Measurements from ENCODE around the gene CCDC186. TPM values are rescaled to one million over a fixed set of nuclear protein-coding genes. Genes with fewer than 3 reads are reported as not detected.

The CCDC186 gene
- total RNA-seq, 5 donors from 2014 or later (not counting 1 experiment from before 2014, with no cell fraction given): 25.2 to 46.7 (median 27.0) TPM

DNA sequence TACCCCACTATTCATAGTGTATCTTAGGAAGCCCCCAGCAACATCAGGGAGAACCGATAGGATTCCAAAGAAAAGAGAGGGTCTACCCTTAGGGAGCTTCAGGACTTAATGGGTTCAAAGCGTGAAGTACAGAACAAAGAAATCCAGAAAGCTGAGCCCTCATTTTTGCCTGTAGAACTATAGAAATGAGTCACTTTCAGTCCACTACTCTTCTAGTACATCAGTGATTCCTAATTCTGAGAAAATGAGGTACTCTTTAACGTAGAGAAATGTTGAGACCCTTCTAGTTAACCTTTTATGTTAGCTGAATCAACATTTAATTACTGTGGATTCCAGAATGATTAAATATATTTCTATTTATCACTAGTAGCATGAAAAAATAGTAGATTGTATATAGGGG is 6.9 kb upstream of the CCDC186 start:
- WGBS (ENCODE audit: insufficient coverage): no CpG with 5 or more reads among the region's 3 CpGs
- POLR2A ChIA-PET: no interaction called here
- no peak for DNase-seq
- H3K4me1 Mint-ChIP-seq: peaks cover 0 to 5% (median 4%) of the 10 kb centered on the region in 3 donors
- H3K27ac Mint-ChIP-seq: no peak overlapping the region
- H3K4me3 Mint-ChIP-seq: no peak overlapping the region
- H3K36me3 Mint-ChIP-seq: no peaks in the 10 kb centered on the region
- CTCF ChIA-PET: interaction anchor here in 1 of 2 donors (0.8 kb wide), 1 partner anchor 25 kb away, joined by 3 read pairs; no protein-coding TSS in a partner anchor
- H3K4me3 ChIP-seq (ENCODE audit: control insufficient read depth in 1 of 2, extremely low read depth in 1 of 2, low read length in 1 of 2): no peak overlapping the region
- no peaks in the 10 kb centered on the region for H3K4me1 ChIP-seq (ENCODE audit: control insufficient read depth in 1 of 2, extremely low read depth in 1 of 2, insufficient read depth in 2 of 2, low read length in 2 of 2)
- peaks cover 0 to 2% of the 10 kb centered on the region in 2 donors for H3K27me3 Mint-ChIP-seq
- no peaks in the 10 kb centered on the region for H3K36me3 ChIP-seq (ENCODE audit: control insufficient read depth in 2 of 2, extremely low read depth in 1 of 2, insufficient read depth in 1 of 2, low read length in 1 of 2)
- no peak for ATAC-seq (replicated peaks in 1 of 4)
- H3K9me3 Mint-ChIP-seq: no peaks in the 10 kb centered on the region
- no peaks in the 10 kb centered on the region for H3K9me3 ChIP-seq
- H3K27me3 ChIP-seq (replicated peaks in 1 of 2; ENCODE audit: control insufficient read depth in 2 of 2, extremely low read depth in 1 of 2, insufficient read depth in 2 of 2, low read length in 1 of 2): no peaks in the 10 kb centered on the region
- H3K27ac ChIP-seq (ENCODE audit: low read length): no peak overlapping the region

DNA sequence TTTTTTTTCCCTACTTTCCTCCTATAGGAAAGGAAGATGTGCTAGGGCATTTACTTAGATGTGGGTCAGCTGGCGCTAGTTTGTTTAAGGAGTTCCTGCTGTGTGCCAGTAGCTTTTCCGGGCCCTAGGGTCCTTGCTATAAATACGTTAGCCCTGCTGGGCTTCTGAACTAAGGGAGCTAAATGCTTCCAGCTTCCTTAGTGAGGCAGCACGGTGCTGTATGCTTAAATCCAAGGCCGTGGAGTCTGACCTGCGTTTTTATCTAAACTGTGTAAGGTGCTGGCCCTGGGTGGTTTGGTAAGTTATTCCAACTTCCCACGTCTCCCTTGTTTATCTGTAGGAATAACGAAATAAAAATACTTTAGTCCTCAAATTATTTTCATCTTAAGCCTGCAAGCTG is 5.7 kb upstream of the CCDC186 start:
- no peak for DNase-seq
- H3K27ac Mint-ChIP-seq: no peak overlapping the region
- no peak overlapping the region for H3K4me3 ChIP-seq (ENCODE audit: control insufficient read depth in 1 of 2, extremely low read depth in 1 of 2, low read length in 1 of 2)
- ChIA-PET CTCF (no interaction called here), POLR2A (no interaction called here)
- H3K27me3 ChIP-seq (replicated peaks in 1 of 2; ENCODE audit: control insufficient read depth in 2 of 2, extremely low read depth in 1 of 2, insufficient read depth in 2 of 2, low read length in 1 of 2): no peaks in the 10 kb centered on the region
- ATAC-seq (replicated peaks in 1 of 4): no peak
- H3K36me3 ChIP-seq (ENCODE audit: control insufficient read depth in 2 of 2, extremely low read depth in 1 of 2, insufficient read depth in 1 of 2, low read length in 1 of 2): no peaks in the 10 kb centered on the region
- no peaks in the 10 kb centered on the region for H3K27me3 Mint-ChIP-seq
- H3K36me3 Mint-ChIP-seq: no peaks in the 10 kb centered on the region
- peaks cover 5 to 14% (median 13%) of the 10 kb centered on the region in 3 donors for H3K4me1 Mint-ChIP-seq
- no peak overlapping the region for H3K27ac ChIP-seq (ENCODE audit: low read length)
- H3K4me3 Mint-ChIP-seq: no peak overlapping the region
- WGBS (ENCODE audit: insufficient coverage): 86% methylated on average over 3 of the region's 8 CpGs
- H3K9me3 Mint-ChIP-seq: no peaks in the 10 kb centered on the region
- H3K9me3 ChIP-seq: no peaks in the 10 kb centered on the region
- H3K4me1 ChIP-seq (ENCODE audit: control insufficient read depth in 1 of 2, extremely low read depth in 1 of 2, insufficient read depth in 2 of 2, low read length in 2 of 2): peaks cover 0 to 2% of the 10 kb centered on the region in 2 experiments

DNA sequence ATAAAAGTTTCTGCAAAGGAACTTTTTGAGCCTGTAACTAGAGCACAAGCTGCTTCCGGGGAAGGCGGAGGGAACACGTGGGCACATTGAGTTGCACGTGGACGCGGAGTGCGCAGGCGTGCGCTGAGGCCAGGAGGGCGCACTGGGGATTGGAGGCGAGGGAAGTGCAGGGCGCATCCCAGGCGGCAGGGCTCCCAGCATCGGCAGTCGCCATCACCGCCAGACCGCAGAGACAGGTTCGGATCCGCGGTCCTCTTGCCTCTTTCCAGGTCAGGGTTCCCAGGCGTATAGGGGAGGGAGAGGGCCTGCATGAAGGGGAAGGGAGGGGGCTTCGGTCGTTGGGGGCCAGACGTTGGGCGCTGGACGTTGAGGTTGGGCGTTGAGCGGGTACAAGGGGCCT is 5.1 kb upstream of the CCDC186 start, which contains the start of gene TDRD1:
Gene TDRD1, plus strand, starts transcription at position 206 of the 400 bp plus-strand sequence. CDS start 8,479 bp downstream, outside the sequence.
- H3K4me1 ChIP-seq (ENCODE audit: control insufficient read depth in 1 of 2, extremely low read depth in 1 of 2, insufficient read depth in 2 of 2, low read length in 2 of 2): peaks cover 0 to 5% of the 10 kb centered on the region in 2 experiments
- no peak within 1 kb of the TSS for H3K4me3 ChIP-seq (ENCODE audit: control insufficient read depth in 1 of 2, extremely low read depth in 1 of 2, low read length in 1 of 2)
- H3K27ac ChIP-seq (ENCODE audit: low read length): no peak within 1 kb of the TSS
- no peaks in the 10 kb centered on the region for H3K27me3 ChIP-seq (replicated peaks in 1 of 2; ENCODE audit: control insufficient read depth in 2 of 2, extremely low read depth in 1 of 2, insufficient read depth in 2 of 2, low read length in 1 of 2)
- no peaks in the 10 kb centered on the region for H3K9me3 ChIP-seq
- ChIA-PET POLR2A (no interaction called here), CTCF (interaction anchor here in 1 of 2 donors (0.6 to 0.7 kb wide), 2 partner anchors 11 to 763 kb away, joined by 3 to 8 read pairs; no protein-coding TSS in a partner anchor)
- DNase-seq: peak in 1 of 35 experiments; percentile 6
- Mint-ChIP-seq H3K9me3 (no peaks in the 10 kb centered on the region), H3K4me1 (peaks cover 9 to 17% (median 15%) of the 10 kb centered on the region in 3 donors), H3K36me3 (no peaks in the 10 kb centered on the region), H3K27me3 (no peaks in the 10 kb centered on the region), H3K27ac (no peak within 1 kb of the TSS), H3K4me3 (peak within 1 kb of the TSS in 1 of 3 donors; percentile 22)
- 90% methylated on average over 20 of the region's 28 CpGs for WGBS (ENCODE audit: insufficient coverage)
- no peaks in the 10 kb centered on the region for H3K36me3 ChIP-seq (ENCODE audit: control insufficient read depth in 2 of 2, extremely low read depth in 1 of 2, insufficient read depth in 1 of 2, low read length in 1 of 2)
- ATAC-seq (replicated peaks in 1 of 4): no peak

DNA sequence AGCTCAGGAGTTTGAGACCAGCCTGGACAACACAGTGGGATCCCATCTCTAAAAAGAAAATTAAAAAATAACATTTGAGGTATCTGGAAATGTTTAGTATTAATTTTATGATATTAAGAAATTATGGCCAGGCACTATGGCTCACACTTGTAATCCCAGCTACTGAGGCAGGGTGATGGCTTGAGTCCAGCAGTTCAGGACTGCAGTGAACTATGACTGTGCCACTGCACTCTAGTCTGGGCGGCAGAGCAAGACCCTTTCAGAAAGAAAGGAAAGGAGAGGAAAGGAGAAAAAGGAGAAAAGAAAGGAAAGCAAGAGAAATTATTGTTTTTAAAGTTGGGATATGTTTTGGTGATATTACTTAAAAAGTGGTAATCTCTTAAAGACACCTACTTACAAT is 2.5 kb upstream of the CCDC186 start:
- Mint-ChIP-seq H3K27ac (no peak overlapping the region), H3K4me1 (peaks cover 27 to 37% (median 32%) of the 10 kb centered on the region in 3 donors), H3K36me3 (no peaks in the 10 kb centered on the region), H3K9me3 (no peaks in the 10 kb centered on the region), H3K27me3 (no peaks in the 10 kb centered on the region), H3K4me3 (no peak overlapping the region)
- Histone ChIP-seq H3K36me3 (ENCODE audit: control insufficient read depth in 2 of 2, extremely low read depth in 1 of 2, insufficient read depth in 1 of 2, low read length in 1 of 2) (no peaks in the 10 kb centered on the region), H3K27me3 (replicated peaks in 1 of 2; ENCODE audit: control insufficient read depth in 2 of 2, extremely low read depth in 1 of 2, insufficient read depth in 2 of 2, low read length in 1 of 2) (no peaks in the 10 kb centered on the region), H3K4me3 (ENCODE audit: control insufficient read depth in 1 of 2, extremely low read depth in 1 of 2, low read length in 1 of 2) (no peak overlapping the region), H3K4me1 (ENCODE audit: control insufficient read depth in 1 of 2, extremely low read depth in 1 of 2, insufficient read depth in 2 of 2, low read length in 2 of 2) (peaks cover 0 to 20% of the 10 kb centered on the region in 2 experiments), H3K27ac (ENCODE audit: low read length) (no peak overlapping the region), H3K9me3 (no peaks in the 10 kb centered on the region)
- WGBS (ENCODE audit: insufficient coverage): no CpG with 5 or more reads among the region's 1 CpG
- DNase-seq: no peak
- POLR2A ChIA-PET: no interaction called here
- no peak for ATAC-seq (replicated peaks in 1 of 4)
- CTCF ChIA-PET: interaction anchor here in 1 of 2 donors (0.7 kb wide), 1 partner anchor 42 kb away, joined by 3 read pairs; no protein-coding TSS in a partner anchor

DNA sequence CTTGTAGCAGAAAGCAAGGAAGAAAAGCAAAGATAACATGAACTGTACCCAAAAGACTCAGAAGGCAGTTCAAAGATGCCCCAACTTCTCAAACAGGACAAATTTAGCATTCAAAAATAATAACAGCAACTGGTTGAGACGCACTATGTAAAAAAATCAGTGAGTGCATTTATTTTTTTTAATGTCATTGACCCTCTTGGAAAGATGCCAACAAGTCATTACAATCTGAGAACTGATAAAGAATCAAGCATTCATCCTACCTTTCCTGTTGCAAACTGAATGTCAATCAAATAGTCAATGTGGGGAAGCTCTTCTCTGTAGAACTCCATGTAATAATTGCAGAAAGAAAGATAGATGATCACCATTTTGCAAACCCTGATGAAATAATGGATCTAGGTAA is 1.7 kb upstream of the CCDC186 start:
- WGBS (ENCODE audit: insufficient coverage): no CpG with 5 or more reads among the region's 1 CpG
- DNase-seq (no peak), ATAC-seq (replicated peaks in 1 of 4) (no peak)
- Histone ChIP-seq H3K4me3 (ENCODE audit: control insufficient read depth in 1 of 2, extremely low read depth in 1 of 2, low read length in 1 of 2) (no peak overlapping the region), H3K27ac (ENCODE audit: low read length) (no peak overlapping the region), H3K4me1 (ENCODE audit: control insufficient read depth in 1 of 2, extremely low read depth in 1 of 2, insufficient read depth in 2 of 2, low read length in 2 of 2) (peaks cover 0 to 20% of the 10 kb centered on the region in 2 experiments), H3K36me3 (ENCODE audit: control insufficient read depth in 2 of 2, extremely low read depth in 1 of 2, insufficient read depth in 1 of 2, low read length in 1 of 2) (no peaks in the 10 kb centered on the region), H3K27me3 (replicated peaks in 1 of 2; ENCODE audit: control insufficient read depth in 2 of 2, extremely low read depth in 1 of 2, insufficient read depth in 2 of 2, low read length in 1 of 2) (no peaks in the 10 kb centered on the region), H3K9me3 (no peaks in the 10 kb centered on the region)
- H3K4me1 Mint-ChIP-seq: peaks cover 31 to 43% (median 38%) of the 10 kb centered on the region in 3 donors
- H3K9me3 Mint-ChIP-seq: no peaks in the 10 kb centered on the region
- ChIA-PET POLR2A (no interaction called here), CTCF (interaction anchor here in 1 of 2 donors (1.3 kb wide), 1 partner anchor 69 kb away, joined by 3 read pairs; no protein-coding TSS in a partner anchor)
- H3K36me3 Mint-ChIP-seq: peaks cover 4% of the 10 kb centered on the region
- no peaks in the 10 kb centered on the region for H3K27me3 Mint-ChIP-seq
- no peak overlapping the region for H3K27ac Mint-ChIP-seq
- H3K4me3 Mint-ChIP-seq: peak overlapping the region; percentile 4 to 99 (median 59)

DNA sequence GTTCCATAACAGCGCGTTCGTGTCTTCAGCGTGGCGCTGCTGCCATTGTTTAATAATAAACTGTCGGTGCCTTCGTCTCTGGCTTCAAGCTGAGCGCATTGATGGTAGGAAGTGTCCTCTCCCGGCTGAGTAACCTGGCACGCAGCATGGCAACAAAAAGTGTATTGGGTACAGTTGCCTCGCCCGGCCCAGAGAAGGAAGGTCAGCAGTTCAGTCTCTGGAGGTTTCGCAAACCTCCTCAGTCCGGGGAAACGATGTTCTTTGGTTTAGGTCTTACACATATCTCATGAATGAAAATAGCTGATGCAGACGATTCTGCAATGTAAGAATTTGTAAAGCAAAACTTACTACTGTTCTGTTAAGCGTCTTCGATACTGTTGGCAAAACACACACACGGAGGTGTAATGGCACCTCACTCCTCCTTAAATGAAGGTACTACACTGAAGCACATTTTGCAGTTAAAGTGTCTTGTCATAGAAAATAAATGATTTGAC is 739 bp upstream of the CCDC186 start:
- Mint-ChIP-seq H3K36me3 (peaks cover 6% of the 10 kb centered on the region), H3K9me3 (no peaks in the 10 kb centered on the region), H3K27me3 (no peaks in the 10 kb centered on the region), H3K4me1 (peaks cover 32 to 46% (median 42%) of the 10 kb centered on the region in 3 donors), H3K27ac (peak overlapping the region; percentile 89 to 90), H3K4me3 (peak overlapping the region; percentile 99)
- WGBS (ENCODE audit: insufficient coverage): 0% methylated on average over 4 of the region's 19 CpGs
- H3K27me3 ChIP-seq (replicated peaks in 1 of 2; ENCODE audit: control insufficient read depth in 2 of 2, extremely low read depth in 1 of 2, insufficient read depth in 2 of 2, low read length in 1 of 2): no peaks in the 10 kb centered on the region
- CTCF ChIA-PET: interaction anchor here (1.2 to 1.6 kb wide), 4 partner anchors 10 to 367 kb away, joined by 3 to 6 read pairs (median 3); no protein-coding TSS in a partner anchor
- peak overlapping the region; percentile 43 for H3K27ac ChIP-seq (ENCODE audit: low read length)
- DNase-seq (no peak), ATAC-seq (replicated peaks in 1 of 4) (no peak)
- POLR2A ChIA-PET: interaction anchor here in 1 of 2 donors (0.5 to 0.7 kb wide), 3 partner anchors 276 to 1734 kb away, joined by 3 to 5 read pairs (median 5); no protein-coding TSS in a partner anchor
- peak overlapping the region; percentile 82 to 91 for H3K4me3 ChIP-seq (ENCODE audit: control insufficient read depth in 1 of 2, extremely low read depth in 1 of 2, low read length in 1 of 2)
- no peaks in the 10 kb centered on the region for H3K9me3 ChIP-seq
- peaks cover 0 to 20% of the 10 kb centered on the region in 2 experiments for H3K4me1 ChIP-seq (ENCODE audit: control insufficient read depth in 1 of 2, extremely low read depth in 1 of 2, insufficient read depth in 2 of 2, low read length in 2 of 2)
- H3K36me3 ChIP-seq (ENCODE audit: control insufficient read depth in 2 of 2, extremely low read depth in 1 of 2, insufficient read depth in 1 of 2, low read length in 1 of 2): no peaks in the 10 kb centered on the region

All from T-cell (primary cell).